Effector CD8-positive, alpha-beta T cell (primary cell): ENCODE results near the gene BHLHE23.
"Not testable (repeated sequence)": the region's sequence is repeated elsewhere in the genome, so short reads cannot be mapped to it uniquely, and the experiment has no call there.

Experiments used
- DNase-seq: peaks from one replicate; lab custom pipeline; 2025; lab: John Stamatoyannopoulos, UW

The BHLHE23 gene

GRCh38 chr20:62961310-62961783 lies 45.4 kb downstream of the BHLHE23 start:
- no peak for DNase-seq

- not testable (repeated sequence) for DNase-seq
Observed at GRCh38 chr20:62960446-62961309, 46.1 kb downstream of the BHLHE23 start.

- no peak for DNase-seq
Observed at GRCh38 chr20:62959998-62960436, 46.7 kb downstream of the BHLHE23 start.

GRCh38 chr20:62959101-62959971 lies 47.4 kb downstream of the BHLHE23 start:
- DNase-seq: no peak

GRCh38 chr20:62958388-62959100 lies 48.2 kb downstream of the BHLHE23 start:
- DNase-seq: no peak

GRCh38 chr20:62957136-62958117 lies 49.3 kb downstream of the BHLHE23 start:
- DNase-seq: no peak

- no peak for DNase-seq
Observed at GRCh38 chr20:62956387-62957135, 50.2 kb downstream of the BHLHE23 start.
